Duodenal mucosa (tissue), 2 donors: Measurements from ENCODE around the gene GSG1L.
"Not testable (repeated sequence)": the region's sequence is repeated elsewhere in the genome, so short reads cannot be mapped to it uniquely, and the experiment has no call there.

Experiments used
- H3K27ac ChIP-seq: one replicate; pipeline ENCODE4 v1.7.0; 2013; ENCODE audit warnings: low read depth, low read length
- H3K27me3 ChIP-seq, 2 donors: one replicate each; pipeline ENCODE4 v1.7.0; 2013; ENCODE audit warnings: low read length in 2 of 2, control low read depth in 1 of 2; ENCODE audit not compliant: insufficient read depth in 2 of 2, control insufficient read depth in 1 of 2
- H3K36me3 ChIP-seq, 2 donors: one replicate each; pipeline ENCODE4 v1.7.0; 2013; ENCODE audit warnings: low read length in 2 of 2, control low read depth in 1 of 2; ENCODE audit not compliant: insufficient read depth in 2 of 2, control insufficient read depth in 1 of 2
- H3K4me1 ChIP-seq, 2 donors: one replicate each; pipeline ENCODE4 v1.7.0; 2013; ENCODE audit warnings: low read length in 2 of 2, control low read depth in 1 of 2; ENCODE audit not compliant: insufficient read depth in 2 of 2, control insufficient read depth in 1 of 2
- H3K4me3 ChIP-seq, 2 donors: one replicate each; pipeline ENCODE4 v1.7.0; 2013; ENCODE audit warnings: low read length in 2 of 2, low read depth in 1 of 2
- H3K9ac ChIP-seq, 2 donors: one replicate each; pipeline ENCODE4 v1.7.0; 2013; ENCODE audit warnings: low read length in 2 of 2, low read depth in 1 of 2
- H3K9me3 ChIP-seq, 2 donors: one replicate each; pipeline ENCODE4 v1.7.0; 2013; ENCODE audit warnings: low read length in 2 of 2, control low read depth in 1 of 2; ENCODE audit not compliant: control insufficient read depth in 1 of 2

GSG1L gene

DNA sequence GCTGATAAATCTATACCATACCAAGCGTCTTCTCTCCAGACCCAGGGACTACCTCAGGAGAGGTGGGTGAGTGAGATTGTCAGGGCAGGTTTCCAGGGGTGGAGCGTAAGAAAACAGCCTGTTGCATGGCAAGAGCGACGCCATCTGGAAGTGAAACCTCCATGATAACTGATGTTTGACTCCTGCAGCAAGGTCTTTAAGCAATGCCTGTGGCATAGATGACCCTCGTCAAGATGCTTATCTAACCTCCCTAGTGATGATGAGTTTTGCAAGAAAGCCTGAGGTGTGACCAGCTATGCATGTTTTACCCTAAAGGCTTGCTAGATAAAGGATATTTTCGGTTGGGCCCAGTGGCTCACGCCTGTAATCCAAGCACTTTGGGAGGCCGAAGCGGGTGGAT, 71.6 kb downstream of the GSG1L start:
- Histone ChIP-seq H3K36me3 (no peaks in the 10 kb centered on the region), H3K4me3 (no peak overlapping the region), H3K27ac (no peak overlapping the region), H3K9ac (no peak overlapping the region), H3K9me3 (peaks cover 0 to 4% of the 10 kb centered on the region in 2 donors), H3K4me1 (no peaks in the 10 kb centered on the region), H3K27me3 (no peaks in the 10 kb centered on the region)

GRCh38 chr16:27985981-27986380, 77.5 kb downstream of the GSG1L start:
- Histone ChIP-seq H3K9me3 (no peaks in the 10 kb centered on the region), H3K9ac (no peak overlapping the region), H3K36me3 (no peaks in the 10 kb centered on the region), H3K4me1 (no peaks in the 10 kb centered on the region), H3K4me3 (no peak overlapping the region), H3K27ac (no peak overlapping the region), H3K27me3 (no peaks in the 10 kb centered on the region)

GRCh38 chr16:27984121-27984520, 79.4 kb downstream of the GSG1L start:
- no peaks in the 10 kb centered on the region for H3K36me3 ChIP-seq
- H3K9ac ChIP-seq: no peak overlapping the region
- H3K9me3 ChIP-seq: no peaks in the 10 kb centered on the region
- no peak overlapping the region for H3K4me3 ChIP-seq
- no peak overlapping the region for H3K27ac ChIP-seq
- H3K27me3 ChIP-seq: no peaks in the 10 kb centered on the region
- no peaks in the 10 kb centered on the region for H3K4me1 ChIP-seq

DNA sequence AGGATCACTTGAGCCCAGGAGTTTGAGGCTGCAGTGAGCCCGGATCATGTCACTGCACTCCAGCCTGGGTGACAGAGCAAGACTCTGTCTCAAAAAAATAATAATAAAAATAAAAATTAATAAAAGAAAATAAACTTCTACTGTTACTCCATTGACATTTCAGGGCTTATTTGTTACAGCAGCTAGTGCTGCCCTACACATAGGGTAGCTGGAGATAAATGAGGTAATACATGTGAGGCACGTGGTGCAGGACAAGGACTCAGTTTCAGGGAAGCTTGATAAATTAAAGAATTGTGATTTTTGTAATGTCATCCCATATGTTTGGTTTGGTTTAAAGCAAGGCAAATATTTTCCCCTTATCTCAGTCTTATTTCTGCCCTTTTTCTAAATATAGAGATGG, 80.3 kb downstream of the GSG1L start:
- Histone ChIP-seq H3K4me3 (no peak overlapping the region), H3K36me3 (no peaks in the 10 kb centered on the region), H3K9me3 (no peaks in the 10 kb centered on the region), H3K4me1 (no peaks in the 10 kb centered on the region), H3K9ac (no peak overlapping the region), H3K27ac (no peak overlapping the region), H3K27me3 (no peaks in the 10 kb centered on the region)

DNA sequence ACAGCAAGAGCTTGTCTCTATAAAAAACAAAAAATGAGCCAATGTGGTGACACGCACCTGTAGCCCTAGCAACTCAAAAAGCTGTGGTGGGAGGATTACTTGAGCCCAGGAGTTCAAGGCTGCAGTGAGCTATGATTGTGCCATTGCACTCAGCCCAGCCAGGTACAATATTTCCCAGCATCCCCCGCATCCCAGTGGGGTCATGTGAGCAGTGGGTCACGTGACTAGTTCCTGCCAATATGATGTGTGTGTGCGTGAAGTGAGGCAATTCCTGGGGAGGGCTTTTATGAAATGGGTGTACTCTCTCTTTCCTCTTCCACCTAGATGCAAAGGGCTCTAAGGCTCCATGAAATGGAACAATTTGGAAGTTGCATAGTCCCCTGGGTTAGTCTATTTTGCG, 81.3 kb downstream of the GSG1L start:
- Histone ChIP-seq H3K36me3 (no peaks in the 10 kb centered on the region), H3K4me3 (no peak overlapping the region), H3K27ac (no peak overlapping the region), H3K9ac (no peak overlapping the region), H3K9me3 (no peaks in the 10 kb centered on the region), H3K27me3 (no peaks in the 10 kb centered on the region), H3K4me1 (no peaks in the 10 kb centered on the region)

GRCh38 chr16:27980919-27981700, 82.4 kb downstream of the GSG1L start:
- Histone ChIP-seq H3K4me3 (no peak overlapping the region), H3K36me3 (no peaks in the 10 kb centered on the region), H3K9me3 (no peaks in the 10 kb centered on the region), H3K9ac (no peak overlapping the region), H3K27me3 (no peaks in the 10 kb centered on the region), H3K27ac (no peak overlapping the region), H3K4me1 (no peaks in the 10 kb centered on the region)

DNA sequence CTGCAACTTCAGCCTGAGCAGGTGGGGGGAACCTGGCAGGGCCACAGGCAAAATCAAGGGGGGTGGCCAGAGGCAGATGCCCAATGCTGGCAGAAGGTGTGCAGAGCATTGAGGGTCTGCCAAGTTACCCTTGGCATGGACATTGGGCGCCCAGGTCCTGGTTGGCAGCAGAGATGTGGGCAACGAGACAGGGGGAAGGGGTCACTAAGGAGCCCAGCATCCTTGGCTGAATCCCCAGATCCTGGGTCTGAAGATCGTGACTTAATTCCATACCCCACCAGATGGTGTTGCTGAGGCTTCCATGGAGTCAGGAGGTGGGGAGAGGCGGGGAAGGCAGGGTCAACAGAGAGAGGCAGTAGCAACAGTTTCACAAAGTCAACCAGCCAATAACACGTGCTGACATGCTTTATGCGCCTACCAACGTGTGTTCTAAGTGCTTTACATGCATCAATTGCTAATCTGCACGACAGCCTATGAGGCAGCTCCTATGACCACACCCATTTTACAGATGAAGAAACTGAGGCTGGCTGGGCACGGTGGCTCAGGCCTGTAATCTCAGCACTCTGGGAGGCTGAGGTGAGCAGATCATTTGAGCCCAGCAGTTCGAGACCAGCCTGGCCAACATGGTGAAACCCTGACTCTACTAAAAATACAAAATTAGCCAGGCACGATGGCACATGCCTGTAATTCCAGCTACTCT, 83.3 kb downstream of the GSG1L start:
- Histone ChIP-seq H3K27me3 (no peaks in the 10 kb centered on the region), H3K4me1 (no peaks in the 10 kb centered on the region), H3K27ac (no peak overlapping the region), H3K36me3 (no peaks in the 10 kb centered on the region), H3K9me3 (no peaks in the 10 kb centered on the region), H3K4me3 (no peak overlapping the region), H3K9ac (no peak overlapping the region)

GRCh38 chr16:27979668-27980067, 83.8 kb downstream of the GSG1L start:
- not testable (repeated sequence) for H3K36me3 ChIP-seq, H3K9ac ChIP-seq, H3K4me1 ChIP-seq, H3K27ac ChIP-seq, H3K9me3 ChIP-seq, H3K27me3 ChIP-seq, H3K4me3 ChIP-seq

DNA sequence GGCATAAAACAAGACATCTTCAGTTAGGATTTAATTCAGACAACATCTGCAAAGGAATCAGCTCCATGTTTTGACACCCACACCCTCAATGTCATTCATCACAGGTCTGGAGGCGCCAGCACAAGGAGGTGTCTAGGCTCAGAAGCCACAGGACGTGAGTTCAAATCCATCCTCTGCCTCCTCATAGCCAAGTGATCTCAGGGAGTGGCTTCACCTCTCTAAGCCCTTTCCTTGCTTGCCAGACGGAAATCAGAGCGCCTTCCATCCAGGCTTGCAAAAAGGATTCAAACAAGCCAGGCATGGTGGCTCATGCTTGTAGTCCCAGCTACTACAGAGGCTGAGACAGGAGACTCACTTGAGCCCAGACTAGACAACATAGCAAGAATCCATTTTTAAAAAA, 84.6 kb downstream of the GSG1L start:
- Histone ChIP-seq H3K9ac (no peak overlapping the region), H3K36me3 (no peaks in the 10 kb centered on the region), H3K27me3 (no peaks in the 10 kb centered on the region), H3K4me1 (no peaks in the 10 kb centered on the region), H3K9me3 (no peaks in the 10 kb centered on the region), H3K4me3 (no peak overlapping the region), H3K27ac (no peak overlapping the region)

DNA sequence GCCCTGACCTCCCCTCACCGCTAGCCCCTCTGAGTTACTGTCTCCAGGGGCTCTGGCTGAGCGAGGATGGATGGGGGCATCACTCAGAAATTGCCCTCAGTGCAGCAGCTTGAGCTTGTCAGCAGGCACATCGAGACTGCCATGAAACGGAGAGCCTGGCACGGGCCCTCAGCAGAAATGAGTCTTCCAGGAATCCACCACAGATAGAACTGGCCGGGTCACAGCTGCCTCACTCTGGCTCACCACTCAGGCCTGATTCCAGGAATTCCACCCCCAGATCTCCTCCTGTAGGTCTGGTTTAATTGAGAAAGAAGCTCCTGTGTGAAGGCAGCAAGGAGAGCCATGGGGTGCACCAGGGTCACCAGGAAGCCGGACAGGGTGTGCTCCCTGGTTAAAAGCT, 85.5 kb downstream of the GSG1L start:
- Histone ChIP-seq H3K27ac (no peak overlapping the region), H3K4me1 (no peaks in the 10 kb centered on the region), H3K27me3 (no peaks in the 10 kb centered on the region), H3K9ac (no peak overlapping the region), H3K36me3 (no peaks in the 10 kb centered on the region), H3K9me3 (no peaks in the 10 kb centered on the region), H3K4me3 (no peak overlapping the region)
